ENCODE results near the gene CLSTN1.
"Not testable (repeated sequence)": the region's sequence is repeated elsewhere in the genome, so short reads cannot be mapped to it uniquely, and the experiment has no call there.

The CLSTN1 gene

DNA sequence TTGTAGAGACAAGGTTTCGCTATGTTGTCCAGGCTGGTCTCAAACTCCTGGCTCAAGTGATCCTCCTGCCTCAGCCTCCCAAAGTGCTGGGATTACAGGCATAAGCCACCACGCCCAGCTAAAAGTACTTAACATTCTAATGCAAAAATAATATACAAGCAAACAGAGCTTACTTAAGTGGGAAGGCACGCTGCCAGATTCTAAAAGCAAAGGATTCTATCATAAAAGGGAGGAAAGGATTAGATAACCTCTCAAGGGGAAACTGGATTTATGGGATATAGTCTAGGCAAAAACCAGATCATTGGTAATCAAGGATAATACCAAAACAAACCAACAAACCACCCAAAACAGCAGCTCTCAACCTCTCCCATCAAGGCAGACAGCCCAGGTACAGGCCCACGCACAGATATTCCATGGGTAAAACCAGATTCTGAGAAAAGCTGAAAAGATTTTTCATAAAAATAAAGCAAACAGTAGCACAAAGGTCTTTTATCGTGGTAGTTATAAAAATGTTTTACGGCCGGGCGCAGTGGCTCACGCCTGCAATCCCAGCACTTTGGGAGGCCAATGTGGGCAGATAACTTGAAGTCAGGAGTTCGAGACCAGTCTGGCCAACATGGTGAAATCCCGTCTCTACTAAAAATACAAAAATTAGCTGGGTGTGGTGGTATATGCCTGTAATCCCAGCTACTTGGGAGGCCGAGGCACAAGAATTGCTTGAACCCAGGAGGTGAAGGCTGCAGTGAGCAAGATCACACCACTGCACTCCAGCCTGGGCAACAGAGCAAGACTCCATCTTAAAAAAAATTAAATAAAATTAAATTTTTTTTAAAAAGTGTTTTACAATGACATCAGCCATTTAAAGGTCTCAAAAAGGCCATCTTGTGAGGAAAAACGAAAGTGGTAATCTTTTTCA lies 20.5 kb downstream of the CLSTN1 start:
- peaks cover 10% of the 10 kb centered on the region for H3K4me1 ChIP-seq (ENCODE audit: control insufficient read depth, insufficient read depth, low read length)
- H3K4me3 ChIP-seq (ENCODE audit: low read length); H3K27me3 ChIP-seq (ENCODE audit: control insufficient read depth, insufficient read depth, low read length); H3K9ac ChIP-seq (ENCODE audit: low read length); H3K36me3 ChIP-seq (ENCODE audit: control insufficient read depth, insufficient read depth, low read length); H3K9me3 ChIP-seq (ENCODE audit: control insufficient read depth, low read length): not testable (repeated sequence)

DNA sequence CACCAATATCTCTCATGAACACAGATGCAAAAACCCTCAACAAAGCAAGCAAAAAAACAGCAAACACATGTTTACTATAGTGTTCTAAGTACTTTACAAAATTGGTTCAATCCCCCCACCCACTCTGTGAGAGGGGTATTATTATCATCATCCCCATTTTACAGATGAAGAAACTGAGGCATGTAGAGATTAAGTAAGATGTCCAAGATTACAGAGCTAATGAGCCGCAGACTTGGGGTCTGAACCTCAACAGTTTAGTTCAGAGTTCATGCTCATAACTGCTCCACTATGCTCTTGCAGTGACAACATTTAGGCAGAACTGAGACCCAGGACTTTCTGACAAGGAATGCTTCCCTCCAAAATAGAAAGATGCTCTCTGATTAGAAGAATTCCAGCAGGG lies 21.9 kb downstream of the CLSTN1 start:
- Histone ChIP-seq H3K4me1 (ENCODE audit: control insufficient read depth, insufficient read depth, low read length) (peaks cover 7% of the 10 kb centered on the region), H3K36me3 (ENCODE audit: control insufficient read depth, insufficient read depth, low read length) (no peaks in the 10 kb centered on the region), H3K9ac (ENCODE audit: low read length) (no peak overlapping the region), H3K27me3 (ENCODE audit: control insufficient read depth, insufficient read depth, low read length) (no peaks in the 10 kb centered on the region), H3K9me3 (ENCODE audit: control insufficient read depth, low read length) (no peaks in the 10 kb centered on the region), H3K4me3 (ENCODE audit: low read length) (no peak overlapping the region)

DNA sequence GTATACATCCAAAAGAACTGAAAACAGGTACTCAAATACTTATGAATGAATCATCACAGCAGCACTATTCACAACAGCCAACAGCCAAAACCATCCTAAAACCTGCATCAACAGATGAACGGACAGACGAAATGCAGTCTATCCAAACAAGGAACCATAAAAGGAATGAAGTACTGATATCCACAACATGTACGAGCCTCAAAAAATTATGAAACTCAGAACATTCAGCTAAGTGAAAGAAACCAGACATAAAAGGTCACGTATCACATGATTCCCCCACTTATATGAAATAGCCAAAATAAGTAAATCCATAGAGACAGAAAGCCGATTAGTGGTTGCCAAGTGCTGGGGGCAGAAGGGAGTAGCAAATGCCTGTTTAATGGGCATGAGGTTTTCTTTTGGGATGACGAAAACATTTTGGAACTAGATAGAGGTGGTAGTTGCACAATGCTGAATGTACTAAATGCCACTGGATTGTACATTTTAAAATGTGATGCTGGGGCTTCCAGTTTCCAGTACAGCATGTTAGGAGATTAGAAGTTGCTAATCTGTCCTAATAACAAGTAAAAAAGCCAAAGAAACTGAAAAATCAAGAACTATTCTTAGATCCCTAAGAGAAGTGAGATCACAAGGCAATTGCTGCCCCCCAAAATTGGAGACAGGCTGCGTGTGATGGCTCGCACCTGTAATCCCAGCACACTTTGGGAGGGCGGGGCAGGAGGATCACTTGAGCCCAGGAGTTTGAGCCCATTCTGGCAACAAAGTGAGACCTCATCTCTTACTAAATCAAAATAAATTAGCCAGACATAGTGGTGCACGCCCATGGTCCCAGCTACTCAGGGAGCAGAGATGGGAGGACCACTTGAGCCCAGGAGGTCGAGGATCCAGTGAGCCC lies 25.3 kb downstream of the CLSTN1 start:
- Histone ChIP-seq H3K27me3 (ENCODE audit: control insufficient read depth, insufficient read depth, low read length) (no peaks in the 10 kb centered on the region), H3K4me1 (ENCODE audit: control insufficient read depth, insufficient read depth, low read length) (no peaks in the 10 kb centered on the region), H3K36me3 (ENCODE audit: control insufficient read depth, insufficient read depth, low read length) (no peaks in the 10 kb centered on the region), H3K9me3 (ENCODE audit: control insufficient read depth, low read length) (no peaks in the 10 kb centered on the region), H3K4me3 (ENCODE audit: low read length) (no peak overlapping the region), H3K9ac (ENCODE audit: low read length) (no peak overlapping the region)

DNA sequence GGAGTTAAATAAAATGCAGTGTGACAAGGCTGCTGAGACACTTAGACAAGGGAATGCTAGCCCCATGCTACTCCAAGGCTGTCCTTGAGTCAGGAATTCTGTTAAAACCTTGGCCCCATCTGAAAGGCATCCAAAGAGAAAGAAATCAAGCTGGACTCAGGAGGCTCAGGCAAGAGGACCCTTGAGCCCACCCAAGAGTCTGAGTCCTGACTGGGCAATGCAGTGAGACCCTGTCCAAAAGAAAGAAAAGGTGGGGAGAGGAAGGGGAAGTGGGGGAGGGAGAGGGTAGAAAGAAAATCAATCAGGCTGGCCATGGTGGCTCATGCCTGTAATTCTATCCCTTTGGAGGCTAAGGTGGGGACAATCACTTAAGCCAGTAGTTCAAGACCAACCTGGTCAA lies 26.7 kb downstream of the CLSTN1 start:
- Histone ChIP-seq H3K9ac (ENCODE audit: low read length) (no peak overlapping the region), H3K4me3 (ENCODE audit: low read length) (no peak overlapping the region), H3K4me1 (ENCODE audit: control insufficient read depth, insufficient read depth, low read length) (no peaks in the 10 kb centered on the region), H3K27me3 (ENCODE audit: control insufficient read depth, insufficient read depth, low read length) (no peaks in the 10 kb centered on the region), H3K9me3 (ENCODE audit: control insufficient read depth, low read length) (no peaks in the 10 kb centered on the region), H3K36me3 (ENCODE audit: control insufficient read depth, insufficient read depth, low read length) (no peaks in the 10 kb centered on the region)

DNA sequence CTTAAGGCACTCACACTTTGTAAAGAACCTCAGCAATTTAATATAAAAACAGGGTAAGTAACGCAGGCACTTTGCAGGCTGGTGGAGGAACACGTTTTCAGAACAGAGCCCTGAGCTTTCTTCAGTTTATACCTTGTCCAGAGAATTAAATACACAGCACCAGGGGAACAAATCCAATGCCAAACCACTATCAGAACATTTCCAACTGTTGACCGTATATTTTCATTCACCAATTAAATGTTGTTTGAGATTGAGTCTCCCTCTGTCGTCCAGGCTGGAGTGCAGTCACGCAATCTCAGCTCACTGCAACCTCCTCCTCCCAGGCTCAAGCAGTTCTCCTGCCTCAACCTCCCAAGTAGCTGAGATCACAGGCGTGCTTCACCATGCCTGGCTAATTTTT lies 29.7 kb downstream of the CLSTN1 start:
- H3K27me3 ChIP-seq (ENCODE audit: control insufficient read depth, insufficient read depth, low read length): no peaks in the 10 kb centered on the region
- H3K9ac ChIP-seq (ENCODE audit: low read length): no peak overlapping the region
- H3K9me3 ChIP-seq (ENCODE audit: control insufficient read depth, low read length): no peaks in the 10 kb centered on the region
- H3K36me3 ChIP-seq (ENCODE audit: control insufficient read depth, insufficient read depth, low read length): no peaks in the 10 kb centered on the region
- H3K4me1 ChIP-seq (ENCODE audit: control insufficient read depth, insufficient read depth, low read length): no peaks in the 10 kb centered on the region
- H3K4me3 ChIP-seq (ENCODE audit: low read length): no peak overlapping the region

DNA sequence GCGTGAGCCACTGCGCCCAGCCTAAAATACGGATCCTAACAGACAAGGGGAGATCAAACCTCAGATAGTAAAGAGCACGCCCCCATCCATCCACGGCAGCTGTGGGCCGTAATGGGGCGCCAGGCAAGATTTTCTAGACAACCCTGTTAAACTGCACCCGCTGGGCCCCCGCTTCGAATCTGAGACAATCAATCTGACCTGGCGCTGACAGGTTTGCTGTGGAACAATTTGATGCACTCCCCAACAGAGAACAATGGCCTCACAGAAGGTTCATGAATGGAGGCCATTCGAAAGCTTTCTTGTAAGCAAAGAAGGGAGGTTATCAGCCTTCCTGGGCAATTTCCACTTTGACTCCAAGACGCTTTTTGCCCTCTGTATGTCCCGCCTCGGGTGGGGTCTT lies 30.5 kb downstream of the CLSTN1 start:
- Histone ChIP-seq H3K4me1 (ENCODE audit: control insufficient read depth, insufficient read depth, low read length) (no peaks in the 10 kb centered on the region), H3K9ac (ENCODE audit: low read length) (no peak overlapping the region), H3K36me3 (ENCODE audit: control insufficient read depth, insufficient read depth, low read length) (no peaks in the 10 kb centered on the region)

DNA sequence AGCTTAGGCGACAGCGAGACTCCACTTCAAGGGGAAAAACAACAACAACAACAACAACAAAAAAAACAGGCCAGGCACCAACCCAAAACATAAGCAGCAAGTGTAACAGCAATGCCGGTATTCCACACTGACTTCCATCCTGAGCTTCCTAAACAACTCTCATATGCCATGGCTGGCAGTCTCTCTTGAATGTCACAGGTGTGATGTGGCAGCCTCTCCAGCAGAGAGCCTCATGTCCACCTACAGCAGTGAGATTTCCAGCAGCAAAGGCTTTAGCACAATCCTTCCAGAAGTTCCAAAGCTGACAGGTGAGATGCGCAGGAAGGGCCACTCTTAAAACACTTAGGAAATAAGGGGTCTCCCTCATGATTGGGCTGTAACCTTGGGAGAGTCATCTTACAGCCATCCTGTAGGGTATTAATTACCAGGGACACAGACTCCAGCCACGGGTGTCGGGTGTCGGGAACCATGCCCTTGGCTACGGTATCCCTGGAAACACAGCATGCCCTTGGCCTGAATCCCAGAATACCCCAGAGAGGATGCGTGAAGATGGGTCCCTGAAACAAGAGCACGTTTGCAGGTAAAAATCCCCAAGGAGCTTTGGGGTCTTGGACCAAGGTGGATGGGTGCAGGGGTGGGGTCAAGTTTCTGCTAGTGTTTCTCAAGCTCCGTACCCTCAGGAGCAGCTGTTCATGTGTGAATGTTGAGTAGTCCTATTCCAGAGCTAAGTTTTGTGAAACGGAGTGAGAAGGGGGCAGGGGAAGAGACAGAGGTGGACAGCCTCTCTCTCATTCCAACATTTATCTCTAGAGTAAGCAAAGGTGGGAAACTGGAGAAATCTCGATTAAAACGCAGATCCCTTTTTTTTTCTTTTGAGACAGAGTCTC lies 31.4 kb downstream of the CLSTN1 start:
- Histone ChIP-seq H3K36me3 (ENCODE audit: control insufficient read depth, insufficient read depth, low read length) (no peaks in the 10 kb centered on the region), H3K4me1 (ENCODE audit: control insufficient read depth, insufficient read depth, low read length) (no peaks in the 10 kb centered on the region), H3K9ac (ENCODE audit: low read length) (no peak overlapping the region), H3K4me3 (ENCODE audit: low read length) (no peak overlapping the region), H3K9me3 (ENCODE audit: control insufficient read depth, low read length) (no peaks in the 10 kb centered on the region), H3K27me3 (ENCODE audit: control insufficient read depth, insufficient read depth, low read length) (no peaks in the 10 kb centered on the region)

More for the DNA sequence above, 30.5 kb downstream of the CLSTN1 start:
- Histone ChIP-seq H3K27me3 (ENCODE audit: control insufficient read depth, insufficient read depth, low read length) (no peaks in the 10 kb centered on the region), H3K9me3 (ENCODE audit: control insufficient read depth, low read length) (no peaks in the 10 kb centered on the region), H3K4me3 (ENCODE audit: low read length) (no peak overlapping the region)

DNA sequence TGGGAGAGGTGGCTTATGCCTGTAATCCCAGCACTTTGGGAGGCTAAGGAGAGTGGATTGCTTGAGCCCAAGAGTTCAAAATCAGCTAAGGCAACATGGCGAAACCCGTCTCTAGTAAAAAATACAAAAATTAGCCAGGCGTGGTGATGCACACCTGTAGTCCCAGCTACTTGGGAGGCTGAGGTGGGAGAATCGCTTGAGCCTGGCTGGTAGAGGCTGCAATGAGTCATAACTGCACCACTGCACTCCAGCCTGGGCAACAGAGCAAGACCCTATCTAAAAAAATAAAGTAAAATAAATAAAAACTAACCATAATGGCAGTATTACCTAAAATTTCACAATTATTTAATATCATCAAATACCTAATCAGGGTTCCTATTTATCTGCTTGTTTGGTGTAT lies 34.1 kb downstream of the CLSTN1 start:
- not testable (repeated sequence) for H3K4me3 ChIP-seq (ENCODE audit: low read length); H3K36me3 ChIP-seq (ENCODE audit: control insufficient read depth, insufficient read depth, low read length); H3K9me3 ChIP-seq (ENCODE audit: control insufficient read depth, low read length); H3K9ac ChIP-seq (ENCODE audit: low read length); H3K4me1 ChIP-seq (ENCODE audit: control insufficient read depth, insufficient read depth, low read length); H3K27me3 ChIP-seq (ENCODE audit: control insufficient read depth, insufficient read depth, low read length)

DNA sequence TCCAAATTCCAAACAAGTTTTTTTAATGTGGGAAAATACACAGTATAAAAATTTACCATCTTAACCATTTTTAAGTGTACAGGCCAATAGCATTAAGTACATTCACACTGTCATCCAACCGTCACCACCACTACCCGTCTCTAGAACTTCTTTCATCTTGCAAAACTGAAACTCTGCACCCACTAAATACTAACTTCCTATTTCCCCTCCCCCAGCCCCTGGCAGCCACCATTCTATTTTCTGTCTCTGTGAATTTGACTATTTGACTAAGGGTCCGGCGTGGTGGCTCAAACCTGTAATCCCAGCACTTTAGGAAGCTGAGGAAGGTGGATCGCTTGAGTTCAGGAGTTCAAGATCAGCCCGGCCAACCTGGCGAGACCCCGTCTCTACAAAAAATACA lies 36.1 kb downstream of the CLSTN1 start:
- peaks cover 3% of the 10 kb centered on the region for H3K4me1 ChIP-seq (ENCODE audit: control insufficient read depth, insufficient read depth, low read length)
- H3K27me3 ChIP-seq (ENCODE audit: control insufficient read depth, insufficient read depth, low read length): no peaks in the 10 kb centered on the region
- no peak overlapping the region for H3K9ac ChIP-seq (ENCODE audit: low read length)
- H3K9me3 ChIP-seq (ENCODE audit: control insufficient read depth, low read length): no peaks in the 10 kb centered on the region
- no peaks in the 10 kb centered on the region for H3K36me3 ChIP-seq (ENCODE audit: control insufficient read depth, insufficient read depth, low read length)
- H3K4me3 ChIP-seq (ENCODE audit: low read length): no peak overlapping the region

DNA sequence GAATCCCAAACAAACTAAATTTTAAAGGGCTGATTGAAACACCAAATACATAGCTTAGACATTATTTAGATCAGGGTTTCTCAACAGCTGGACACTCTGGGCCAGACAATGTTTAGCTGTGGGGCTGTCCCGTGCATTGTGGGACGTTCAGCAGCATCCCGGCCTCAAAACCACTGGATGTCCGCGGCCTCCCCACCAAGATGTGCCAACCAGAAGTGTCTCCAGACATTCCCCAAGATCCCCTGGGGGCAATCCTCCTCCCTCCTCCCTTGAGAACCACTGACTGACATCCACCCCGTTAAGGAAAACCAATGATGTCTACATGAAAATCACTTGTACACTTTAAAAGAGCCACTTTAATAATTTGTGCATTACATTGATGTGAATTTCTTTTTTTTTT lies 38.4 kb downstream of the CLSTN1 start:
- no peaks in the 10 kb centered on the region for H3K36me3 ChIP-seq (ENCODE audit: control insufficient read depth, insufficient read depth, low read length)
- no peak overlapping the region for H3K4me3 ChIP-seq (ENCODE audit: low read length)
- H3K9me3 ChIP-seq (ENCODE audit: control insufficient read depth, low read length): no peaks in the 10 kb centered on the region
- H3K27me3 ChIP-seq (ENCODE audit: control insufficient read depth, insufficient read depth, low read length): no peaks in the 10 kb centered on the region
- peaks cover 8% of the 10 kb centered on the region for H3K4me1 ChIP-seq (ENCODE audit: control insufficient read depth, insufficient read depth, low read length)
- no peak overlapping the region for H3K9ac ChIP-seq (ENCODE audit: low read length)

DNA sequence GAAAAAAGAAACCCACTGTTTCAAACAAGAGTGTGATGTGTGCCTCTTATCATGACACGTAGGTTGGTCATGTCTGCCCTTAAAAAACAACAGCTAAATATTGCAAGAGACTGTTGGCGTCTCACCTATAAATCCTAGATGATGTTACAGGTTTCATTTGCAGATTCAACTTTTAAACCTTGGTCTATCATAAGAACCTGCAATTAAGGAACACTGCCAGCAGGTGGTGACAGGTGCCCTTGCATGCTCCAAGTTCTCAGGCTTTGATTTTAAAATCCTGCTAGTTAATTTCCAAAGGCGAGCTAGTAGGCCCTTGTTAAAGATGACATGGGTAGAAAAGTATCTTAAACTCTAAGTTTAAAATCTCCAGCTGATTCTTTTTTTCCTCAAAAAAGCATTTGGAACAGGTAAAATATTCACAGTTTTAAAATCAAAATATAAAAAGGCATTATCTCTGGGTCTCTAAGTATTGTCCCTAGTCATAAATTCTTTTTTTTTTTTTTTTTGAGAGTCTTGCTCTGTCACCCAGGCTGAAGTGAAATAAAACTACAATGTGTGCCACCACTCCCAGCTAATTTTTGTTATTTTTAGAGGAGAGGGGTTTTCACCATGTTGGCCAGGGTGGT lies 39.1 kb downstream of the CLSTN1 start:
- Histone ChIP-seq H3K9ac (ENCODE audit: low read length) (no peak overlapping the region), H3K4me3 (ENCODE audit: low read length) (no peak overlapping the region), H3K27me3 (ENCODE audit: control insufficient read depth, insufficient read depth, low read length) (no peaks in the 10 kb centered on the region), H3K36me3 (ENCODE audit: control insufficient read depth, insufficient read depth, low read length) (no peaks in the 10 kb centered on the region), H3K4me1 (ENCODE audit: control insufficient read depth, insufficient read depth, low read length) (peaks cover 8% of the 10 kb centered on the region), H3K9me3 (ENCODE audit: control insufficient read depth, low read length) (no peaks in the 10 kb centered on the region)

Measured in mucosa of stomach (tissue), 1 donor.